ENCODE data around the gene BCS1L.

The BCS1L gene

GRCh38 chr2:218648088-218648786 lies 11.2 kb upstream of the BCS1L start:
- no peak overlapping the region for H3K9ac ChIP-seq (ENCODE audit: low read length)
- no peak overlapping the region for H3K4me3 ChIP-seq (ENCODE audit: low read length)

GRCh38 chr2:218648787-218649100 lies 10.7 kb upstream of the BCS1L start:
- Histone ChIP-seq H3K27me3 (ENCODE audit: low read depth, low read length) (no peaks in the 10 kb centered on the region), H3K4me1 (ENCODE audit: low read length) (peaks cover 22% of the 10 kb centered on the region), H3K36me3 (replicated peaks; ENCODE audit: low read depth, low read length) (peaks cover 38% of the 10 kb centered on the region), H2AFZ (ENCODE audit: low read depth, low read length) (no peak overlapping the region), H3K4me3 (ENCODE audit: low read length) (no peak overlapping the region), H3K9ac (ENCODE audit: low read length) (no peak overlapping the region), H4K20me1 (ENCODE audit: insufficient read depth, low read length) (no peaks in the 10 kb centered on the region), H3K4me2 (ENCODE audit: low read length) (no peak overlapping the region), H3K79me2 (ENCODE audit: low read length) (peaks cover 7% of the 10 kb centered on the region; the same call in 1 of the 2 replicates), H3K9me3 (ENCODE audit: insufficient read depth, low read length) (no peaks in the 10 kb centered on the region), H3K27ac (ENCODE audit: low read length) (no peak overlapping the region)
- TF ChIP-seq, protein P1, sequence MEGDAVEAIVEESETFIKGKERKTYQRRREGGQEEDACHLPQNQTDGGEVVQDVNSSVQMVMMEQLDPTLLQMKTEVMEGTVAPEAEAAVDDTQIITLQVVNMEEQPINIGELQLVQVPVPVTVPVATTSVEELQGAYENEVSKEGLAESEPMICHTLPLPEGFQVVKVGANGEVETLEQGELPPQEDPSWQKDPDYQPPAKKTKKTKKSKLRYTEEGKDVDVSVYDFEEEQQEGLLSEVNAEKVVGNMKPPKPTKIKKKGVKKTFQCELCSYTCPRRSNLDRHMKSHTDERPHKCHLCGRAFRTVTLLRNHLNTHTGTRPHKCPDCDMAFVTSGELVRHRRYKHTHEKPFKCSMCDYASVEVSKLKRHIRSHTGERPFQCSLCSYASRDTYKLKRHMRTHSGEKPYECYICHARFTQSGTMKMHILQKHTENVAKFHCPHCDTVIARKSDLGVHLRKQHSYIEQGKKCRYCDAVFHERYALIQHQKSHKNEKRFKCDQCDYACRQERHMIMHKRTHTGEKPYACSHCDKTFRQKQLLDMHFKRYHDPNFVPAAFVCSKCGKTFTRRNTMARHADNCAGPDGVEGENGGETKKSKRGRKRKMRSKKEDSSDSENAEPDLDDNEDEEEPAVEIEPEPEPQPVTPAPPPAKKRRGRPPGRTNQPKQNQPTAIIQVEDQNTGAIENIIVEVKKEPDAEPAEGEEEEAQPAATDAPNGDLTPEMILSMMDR (IDR thresholded peaks at IDR 0.05; ENCODE audit: low read depth, low read length): no peak
- TF ChIP-seq EZH2phosphoT487 (IDR thresholded peaks at IDR 0.05; ENCODE audit: low read depth): no peak

More at GRCh38 chr2:218648088-218648786, 11.2 kb upstream of the BCS1L start:
- Histone ChIP-seq H3K9me3 (ENCODE audit: insufficient read depth, low read length) (no peaks in the 10 kb centered on the region), H3K4me2 (ENCODE audit: low read length) (no peak overlapping the region), H3K36me3 (replicated peaks; ENCODE audit: low read depth, low read length) (peaks cover 41% of the 10 kb centered on the region), H3K27me3 (ENCODE audit: low read depth, low read length) (no peaks in the 10 kb centered on the region), H3K4me1 (ENCODE audit: low read length) (peaks cover 22% of the 10 kb centered on the region), H4K20me1 (ENCODE audit: insufficient read depth, low read length) (no peaks in the 10 kb centered on the region), H3K79me2 (ENCODE audit: low read length) (peaks cover 7% of the 10 kb centered on the region; the same call in 1 of the 2 replicates), H3K27ac (ENCODE audit: low read length) (no peak overlapping the region), H2AFZ (ENCODE audit: low read depth, low read length) (no peak overlapping the region)
- no peak for TF ChIP-seq EZH2phosphoT487 (IDR thresholded peaks at IDR 0.05; ENCODE audit: low read depth)
- TF ChIP-seq, protein P1 (IDR thresholded peaks at IDR 0.05; ENCODE audit: low read depth, low read length): peak; percentile 70

DNA sequence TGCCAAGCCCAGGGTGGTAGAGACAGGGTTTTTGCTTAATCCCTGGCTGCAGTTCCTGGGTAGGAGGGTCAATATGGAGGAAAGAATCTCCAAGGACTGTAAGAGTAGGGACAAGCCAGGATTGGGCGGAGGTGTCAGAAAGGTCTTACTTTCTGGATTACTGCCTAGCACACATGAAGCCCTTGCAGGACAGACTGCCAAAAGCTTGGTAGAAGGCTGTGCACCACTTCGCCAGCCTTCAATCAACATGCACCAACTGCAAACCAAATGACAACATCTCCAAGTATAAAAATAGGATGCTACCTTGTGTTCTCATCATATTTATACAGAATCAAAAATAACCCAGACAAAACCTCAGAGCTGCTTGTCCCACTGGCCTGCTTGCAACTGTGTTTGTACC lies 3.7 kb upstream of the BCS1L start:
- H2AFZ ChIP-seq (ENCODE audit: low read depth, low read length): no peak overlapping the region
- no peaks in the 10 kb centered on the region for H3K27me3 ChIP-seq (ENCODE audit: low read depth, low read length)
- H3K4me2 ChIP-seq (ENCODE audit: low read length): no peak overlapping the region
- H4K20me1 ChIP-seq (ENCODE audit: insufficient read depth, low read length): no peaks in the 10 kb centered on the region
- peaks cover 7% of the 10 kb centered on the region for H3K4me1 ChIP-seq (ENCODE audit: low read length)
- no peaks in the 10 kb centered on the region for H3K9me3 ChIP-seq (ENCODE audit: insufficient read depth, low read length)
- no peak overlapping the region for H3K4me3 ChIP-seq (ENCODE audit: low read length)
- H3K79me2 ChIP-seq (ENCODE audit: low read length): peaks cover 38% of the 10 kb centered on the region
- peaks cover 19% of the 10 kb centered on the region for H3K36me3 ChIP-seq (replicated peaks; ENCODE audit: low read depth, low read length)
- no peak overlapping the region for H3K9ac ChIP-seq (ENCODE audit: low read length)
- no peak overlapping the region for H3K27ac ChIP-seq (ENCODE audit: low read length)
- TF ChIP-seq EZH2phosphoT487 (IDR thresholded peaks at IDR 0.05; ENCODE audit: low read depth): no peak

- peak overlapping the region; percentile 67 for H3K27ac ChIP-seq (ENCODE audit: low read length)
- no peaks in the 10 kb centered on the region for H3K9me3 ChIP-seq (ENCODE audit: insufficient read depth, low read length)
- TF ChIP-seq EZH2phosphoT487 (IDR thresholded peaks at IDR 0.05; ENCODE audit: low read depth): no peak
- TF ChIP-seq, protein P1 (IDR thresholded peaks at IDR 0.05; ENCODE audit: low read depth, low read length): peak; percentile 41
- H3K79me2 ChIP-seq (ENCODE audit: low read length): peaks cover 41% of the 10 kb centered on the region
- H3K4me3 ChIP-seq (ENCODE audit: low read length): peak overlapping the region; percentile 92
- peak overlapping the region; percentile 67 for H3K4me2 ChIP-seq (ENCODE audit: low read length)
- H4K20me1 ChIP-seq (ENCODE audit: insufficient read depth, low read length): no peaks in the 10 kb centered on the region
- H3K9ac ChIP-seq (ENCODE audit: low read length): peak overlapping the region; percentile 79
- no peaks in the 10 kb centered on the region for H3K27me3 ChIP-seq (ENCODE audit: low read depth, low read length)
- peaks cover 13% of the 10 kb centered on the region for H3K36me3 ChIP-seq (replicated peaks; ENCODE audit: low read depth, low read length)
- H2AFZ ChIP-seq (ENCODE audit: low read depth, low read length): peak overlapping the region; percentile 85
- H3K4me1 ChIP-seq (ENCODE audit: low read length): peaks cover 7% of the 10 kb centered on the region
Observed at GRCh38 chr2:218658671-218659257, 719 bp upstream of the BCS1L start.

Data from OCI-LY3 (cell line).